ENCODE measurements around the gene CEP104. TPM values are rescaled to one million over a fixed set of nuclear protein-coding genes. Genes with fewer than 3 reads are reported as not detected.

Gene CEP104
- total and polyA plus RNA-seq, 9 of the 15 experiments (the other 6 are each of a cell fraction or from before 2014, with no cell fraction given), result 11.2 to 63.4 (median 42.6) TPM

- peak; percentile 7; the same call in 1 of the 2 replicates for TF ChIP-seq MGA (IDR thresholded peaks at IDR 0.05)
- TF ChIP-seq ZNF316 (IDR thresholded peaks at IDR 0.05), result peak; percentile 61
- TF ChIP-seq MNT (conservative IDR thresholded peaks at IDR 0.05), result 0 out of 4 replicates have a peak, but pooled peaks of 1 of the 2 experiments have one; percentile 4
- TF ChIP-seq RBBP5 (IDR thresholded peaks at IDR 0.05; ENCODE audit: borderline replicate concordance, insufficient read depth, low read length, poor library complexity, severe bottlenecking), result peak; percentile 6
Measured at GRCh38 chr1:3804627-3804944, 52.4 kb downstream of the CEP104 start (continued).
